ENCODE measurements around the gene RASAL3.

The RASAL3 gene

GRCh38 chr19:15432629-15433518 is 31.5 kb downstream of the RASAL3 start:
- FAIRE-seq, result no peak

DNA sequence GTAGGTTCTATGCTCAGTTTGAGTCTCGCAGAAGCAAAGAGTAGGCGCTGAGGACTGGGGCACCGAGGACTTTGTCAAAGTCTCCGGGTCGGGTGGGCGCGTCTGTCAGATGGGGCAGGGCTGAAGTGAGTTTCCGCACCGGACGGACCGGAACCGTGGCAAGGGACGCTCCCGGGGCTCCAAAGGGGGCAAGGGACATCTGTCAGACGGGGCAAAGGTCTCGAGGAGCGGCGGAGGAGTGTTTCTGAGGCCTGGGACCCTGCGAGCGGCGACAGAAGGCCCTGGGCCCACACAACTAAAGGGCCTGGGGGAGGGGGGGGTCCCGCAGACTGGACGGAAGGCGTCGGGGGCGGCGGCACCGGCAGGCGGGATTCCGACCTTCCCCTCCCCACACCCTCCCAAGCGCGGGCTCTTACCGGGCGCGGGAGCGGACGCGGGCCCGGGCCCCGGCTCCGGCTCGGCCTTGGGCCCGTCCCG is 32.3 kb downstream of the RASAL3 start:
- no peak for FAIRE-seq

- FAIRE-seq, result no peak
Observed at GRCh38 chr19:15431396-15432017, 32.8 kb downstream of the RASAL3 start.

GRCh38 chr19:15430526-15431120 is 33.7 kb downstream of the RASAL3 start:
- FAIRE-seq, result no peak

GRCh38 chr19:15429825-15430467 is 34.4 kb downstream of the RASAL3 start:
- no peak for FAIRE-seq

GRCh38 chr19:15428956-15429824 is 35.2 kb downstream of the RASAL3 start:
- no peak for FAIRE-seq

- FAIRE-seq, result no peak
Observed at GRCh38 chr19:15427991-15428471, 36.3 kb downstream of the RASAL3 start.

DNA sequence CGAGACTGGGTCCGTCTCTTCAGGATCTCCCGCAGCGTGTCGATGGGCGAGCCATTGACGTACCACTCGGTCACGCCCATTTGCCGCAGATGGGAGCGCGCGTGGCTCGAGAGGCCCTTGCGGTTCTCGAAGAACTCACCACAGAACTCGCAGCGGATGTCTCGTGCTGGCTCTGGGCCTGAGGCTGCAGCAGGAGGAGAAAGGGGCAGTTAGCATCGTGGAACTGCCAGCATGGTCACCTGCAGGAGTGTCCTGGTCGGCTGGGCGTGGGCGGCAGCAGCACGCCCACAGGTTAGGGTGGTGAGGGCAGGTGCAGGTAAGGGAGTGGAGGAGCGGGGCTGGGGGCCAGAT is 37.0 kb downstream of the RASAL3 start:
- FAIRE-seq, result no peak

GRCh38 chr19:15426485-15427349 is 37.6 kb downstream of the RASAL3 start:
- no peak for FAIRE-seq

- FAIRE-seq, result no peak
Observed at GRCh38 chr19:15425321-15425950, 38.9 kb downstream of the RASAL3 start.

DNA sequence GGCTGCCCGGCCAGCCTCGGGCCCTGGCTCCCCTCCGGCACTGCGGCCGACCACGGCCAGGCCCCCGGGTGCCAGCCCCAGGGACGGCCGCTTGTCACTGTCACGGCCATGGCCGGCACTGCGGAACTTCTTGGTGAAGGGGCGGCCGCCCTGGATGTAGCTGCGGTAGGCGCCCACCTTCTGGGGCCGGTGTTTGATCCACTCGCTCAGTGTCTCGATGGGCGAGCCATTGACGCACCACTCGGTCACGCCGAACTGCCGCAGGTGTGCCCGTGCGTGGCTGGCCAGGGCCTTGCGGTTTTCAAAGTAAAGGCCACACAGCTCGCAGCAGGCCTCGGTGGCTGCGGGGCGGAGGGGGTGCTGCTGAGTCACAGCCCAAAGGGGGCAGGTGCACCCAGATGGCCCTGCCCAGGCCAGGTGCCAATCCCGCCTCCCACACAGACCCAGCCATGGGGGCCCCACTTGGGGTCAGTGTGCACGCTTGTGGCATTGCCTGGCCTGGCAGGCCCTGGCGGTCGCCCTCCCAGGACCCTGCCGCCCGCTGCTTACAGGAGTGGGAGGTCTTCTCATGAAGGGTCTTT is 39.6 kb downstream of the RASAL3 start:
- no peak for FAIRE-seq

DNA sequence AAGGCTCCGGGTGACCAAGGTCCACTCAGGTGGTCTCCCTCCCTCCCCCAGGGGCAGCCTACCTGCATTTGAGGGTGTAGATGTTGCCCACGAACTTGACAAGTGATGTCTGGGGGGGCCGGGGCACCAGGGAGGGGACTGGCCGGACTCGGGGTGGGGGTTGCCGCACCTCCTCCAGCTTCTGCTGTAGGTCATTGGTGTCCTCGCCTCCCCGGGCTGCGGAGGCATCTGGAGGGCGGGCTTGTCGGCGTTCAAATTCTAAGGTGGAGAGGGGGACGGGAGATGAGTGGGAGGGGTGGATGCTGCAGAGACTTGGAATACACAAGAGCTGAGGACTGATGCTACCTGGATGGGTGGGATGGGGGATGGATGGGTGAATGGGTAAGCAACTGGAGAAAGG is 40.2 kb downstream of the RASAL3 start:
- no peak for FAIRE-seq

DNA sequence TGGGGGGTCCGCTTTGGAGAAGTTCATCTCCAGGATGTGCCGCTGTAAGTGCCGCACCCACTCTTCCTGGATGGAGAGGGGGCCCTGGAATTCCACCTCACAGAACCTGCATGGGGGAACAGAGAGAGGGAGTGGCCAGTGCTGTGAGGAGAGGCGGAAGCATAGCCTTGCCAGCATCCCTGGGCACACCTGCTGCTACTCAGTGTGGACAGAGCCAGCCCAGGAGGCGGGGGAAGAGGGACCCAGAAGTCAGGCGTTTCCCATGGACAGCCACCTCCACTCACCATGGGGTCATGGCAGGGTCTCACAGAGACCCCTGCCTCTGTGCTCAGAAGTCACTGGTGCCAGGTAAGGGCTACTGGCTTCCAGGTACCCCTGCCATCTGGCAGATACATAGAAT is 41.2 kb downstream of the RASAL3 start:
- no peak for FAIRE-seq

DNA sequence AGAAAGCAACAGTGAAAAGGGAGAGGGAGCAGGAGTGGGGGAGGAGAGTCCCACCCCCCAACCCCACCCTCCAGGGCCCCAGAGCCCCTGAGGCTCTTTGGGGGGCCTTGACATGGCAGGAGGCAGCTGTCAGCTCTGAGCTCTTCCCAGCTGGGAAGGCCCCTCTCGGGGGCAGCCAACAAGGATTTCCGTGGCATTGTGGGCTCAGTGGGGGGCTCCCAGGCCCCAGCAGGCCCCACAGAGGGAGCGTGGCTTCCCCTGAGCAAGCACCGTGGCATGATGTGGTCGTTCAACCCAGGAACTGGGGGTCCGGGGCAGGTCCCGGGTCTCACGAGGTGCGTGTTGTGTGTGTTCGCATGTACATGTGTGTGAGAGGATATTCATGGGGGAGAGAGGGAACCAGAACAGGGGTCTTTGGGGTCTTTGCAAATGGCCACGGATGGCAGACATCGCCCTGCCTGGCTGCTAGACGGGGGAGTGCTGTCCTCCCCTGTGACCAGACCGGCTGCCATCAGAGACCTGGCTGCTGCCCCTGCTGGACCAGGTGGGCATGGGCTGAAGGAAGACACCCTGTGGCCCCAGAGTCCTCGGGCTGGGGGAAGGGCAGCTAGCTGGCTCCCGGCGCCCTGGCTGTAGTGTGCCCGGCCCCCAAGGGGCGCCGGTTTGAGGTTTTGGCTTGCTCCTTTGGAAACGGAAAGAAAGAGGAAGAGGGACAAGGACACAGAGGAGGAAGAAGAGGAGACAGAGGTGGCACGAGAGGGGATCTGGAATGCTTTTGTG is 41.9 kb downstream of the RASAL3 start:
- no peak for FAIRE-seq

- FAIRE-seq, result no peak
Observed at GRCh38 chr19:15421721-15422260, 42.6 kb downstream of the RASAL3 start.

DNA sequence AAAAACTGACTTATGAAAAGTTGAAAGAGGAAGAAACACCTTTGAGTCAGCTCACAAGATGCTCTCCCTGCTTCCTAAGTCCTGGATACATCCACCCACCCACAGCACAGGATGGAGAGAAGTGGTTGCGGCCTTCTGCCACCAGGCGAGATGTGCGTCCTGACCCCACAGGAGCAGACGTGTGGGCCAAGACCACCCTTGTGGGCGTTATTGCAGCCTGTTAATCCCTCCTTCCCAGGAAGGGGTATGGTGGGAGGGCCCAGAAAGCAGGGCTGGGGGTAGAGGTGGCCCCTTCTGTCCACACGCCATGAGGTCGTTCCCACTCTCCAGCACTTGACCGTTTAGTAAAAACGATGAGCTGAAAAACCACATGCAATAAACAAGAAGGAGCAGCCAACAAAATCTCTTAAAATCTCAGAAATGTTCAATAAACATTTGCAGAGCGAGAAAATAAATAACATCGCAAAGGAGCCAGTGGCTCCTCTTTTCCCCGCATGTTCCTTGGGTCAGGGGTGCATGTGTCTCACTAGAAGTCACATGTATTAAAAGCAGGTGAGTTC is 43.1 kb downstream of the RASAL3 start:
- FAIRE-seq, result no peak

DNA sequence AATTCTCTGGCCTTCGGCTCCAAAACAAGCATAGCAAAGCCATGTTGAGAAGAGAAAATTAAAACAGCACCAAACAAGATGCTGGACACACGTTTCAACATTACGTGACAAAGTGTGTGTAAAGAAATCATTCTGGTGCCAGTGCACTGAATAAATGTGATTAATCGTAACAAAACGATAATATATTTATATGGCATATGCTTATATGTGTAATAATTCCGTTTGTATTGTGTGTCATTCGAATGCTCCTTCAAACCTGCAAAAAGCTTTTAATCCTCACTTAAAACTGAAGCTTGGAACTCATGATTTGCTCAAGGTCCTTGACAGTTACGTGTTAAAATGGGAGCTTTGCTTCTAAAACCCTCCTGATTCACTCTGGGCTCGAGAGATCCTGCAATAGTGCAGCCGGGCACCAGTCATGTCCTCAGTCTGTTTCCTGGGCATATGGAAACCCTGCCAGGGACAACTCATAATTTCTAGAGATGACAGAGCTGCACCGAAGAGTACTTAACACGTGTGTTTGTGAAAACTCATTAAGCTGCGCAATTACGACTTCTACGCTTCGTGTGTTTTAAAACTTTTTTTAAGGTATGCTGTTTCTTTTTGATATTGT is 44.8 kb downstream of the RASAL3 start:
- FAIRE-seq, result no peak

All from colon (tissue), 2 donors.